ENCODE data around the gene RNF8. TPM values are rescaled to one million over a fixed set of nuclear protein-coding genes. Genes with fewer than 3 reads are reported as not detected.

The RNF8 gene
- total and polyA plus RNA-seq, 9 of the 15 experiments (the other 6 are each of a cell fraction or from before 2014, with no cell fraction given): 10.6 to 47.0 (median 37.5) TPM

- no peaks in the 10 kb centered on the region for H3K9me3 ChIP-seq (replicated peaks; ENCODE audit: control insufficient read depth, insufficient read depth, low read depth, low read length)
- peaks cover 4% of the 10 kb centered on the region; the same call in 1 of the 2 replicates for H4K20me1 ChIP-seq (replicated peaks; ENCODE audit: control insufficient read depth, insufficient read depth, low read length)
- H3K27me3 ChIP-seq (ENCODE audit: control insufficient read depth in 2 of 2, insufficient read depth in 2 of 2, low read length in 2 of 2): no peaks in the 10 kb centered on the region
- FAIRE-seq (no peak), ATAC-seq (no peak), DNase-seq (ENCODE audit: extremely low read depth in 1 of 4, low spot score in 3 of 4) (no peak)
- H3K9me1 ChIP-seq (ENCODE audit: control insufficient read depth, insufficient read depth, low read length): no peaks in the 10 kb centered on the region
- peaks cover 15% of the 10 kb centered on the region; the same call in 2 of the 3 replicates for H3K79me2 ChIP-seq (ENCODE audit: control insufficient read depth, insufficient read depth, low read length)
- WGBS (ENCODE audit: insufficient coverage, low coverage, missing lambda C conversion rate): 58% methylated on average over 2 of the region's 2 CpGs
- H3K36me3 ChIP-seq (ENCODE audit: control insufficient read depth, insufficient read depth, low read length): peaks cover 58% of the 10 kb centered on the region
- H3K9ac ChIP-seq (ENCODE audit: insufficient read depth in 1 of 2, low read depth in 2 of 2, low read length in 2 of 2): no peak overlapping the region
- in situ Hi-C loops (cut with MboI): loop anchor here (25.0 kb wide), 1 partner anchor 1125 kb away; no protein-coding TSS in a partner anchor
- intact Hi-C loops (cut with micrococcal nuclease): no loop called here
- no peak overlapping the region for H2AFZ ChIP-seq (ENCODE audit: low read depth, low read length)
- BruUV-seq (replicated peaks): no TSS peak
- H3K4me3 ChIP-seq: no peak overlapping the region
- H3K4me1 ChIP-seq (replicated peaks in 1 of 2; ENCODE audit: control insufficient read depth in 2 of 2, insufficient read depth in 2 of 2, low read length in 2 of 2): peaks cover 0 to 8% of the 10 kb centered on the region in 2 experiments; a peak in 3 of 5 replicates
- no peak overlapping the region for H3K4me2 ChIP-seq (ENCODE audit: insufficient read depth, low read length)
- POLR2A ChIA-PET: interaction anchor here (0.6 to 1.4 kb wide), 6 partner anchors 8 to 138 kb away, joined by 3 to 5 read pairs (median 3); partner anchors contain the start of genes CCDC167 and RNF8
- no peak overlapping the region for H3K27ac ChIP-seq (ENCODE audit: extremely low read depth, low read depth, low read length)
- no peak for TF ChIP-seq BRD9 (IDR thresholded peaks at IDR 0.05; ENCODE audit: low read depth, partially characterized antibody)
- TF ChIP-seq ZNF511 (CRISPR knock-in tag; IDR thresholded peaks at IDR 0.05): no peak
- TF ChIP-seq BRD4 (IDR thresholded peaks at IDR 0.05): no peak
- no peak for TF ChIP-seq ZNF140 (CRISPR knock-in tag; IDR thresholded peaks at IDR 0.05)
- no peak for TF ChIP-seq TARDBP (IDR thresholded peaks at IDR 0.05)
- CTCF ChIA-PET (ENCODE audit: low intra/inter-chr PET ratio): no interaction called here
Observed at GRCh38 chr6:37362101-37362828, 8.5 kb downstream of the RNF8 start.
